Neural crest cell (in vitro differentiated cells): ENCODE data around the gene PI4KA. TPM values are rescaled to one million over a fixed set of nuclear protein-coding genes. Genes with fewer than 3 reads are reported as not detected.

Experiments
- DNase-seq: peaks from one replicate; pipeline ENCODE4 v3.0.0; 2021; ENCODE audit warnings: low read depth, mixed read lengths, low spot score
- H3K27ac Mint-ChIP-seq: one replicate; pipeline ENCODE4 v1.8.0; 2021; ENCODE audit warnings: mild to moderate bottlenecking, mixed read lengths; ENCODE audit not compliant: unreplicated experiment
- H3K27me3 Mint-ChIP-seq: 2 replicates; pipeline ENCODE4 v1.8.0; 2021; ENCODE audit warnings: low read depth, mild to moderate bottlenecking, mixed read lengths
- H3K36me3 Mint-ChIP-seq: 2 replicates; pipeline ENCODE4 v1.8.0; 2021; ENCODE audit warnings: low read depth, mild to moderate bottlenecking, mixed read lengths
- H3K4me1 Mint-ChIP-seq: 2 replicates; pipeline ENCODE4 v1.8.0; 2021; ENCODE audit warnings: mixed read lengths
- H3K4me3 Mint-ChIP-seq: one replicate; pipeline ENCODE4 v1.8.0; 2021; ENCODE audit warnings: mild to moderate bottlenecking, mixed read lengths
- H3K9me3 Mint-ChIP-seq: 2 replicates; pipeline ENCODE4 v1.8.0; 2021; ENCODE audit warnings: mixed read lengths
- CTCF ChIP-seq: fragments of 200-600 bp; sonication (generic); conservative IDR thresholded peaks from 2 replicates; pipeline ENCODE4 v1.5.0; 2021; ENCODE audit warnings: antibody characterized with exemption, mild to moderate bottlenecking
- total RNA-seq: library from RNA; stranded (reverse); gene quantifications from 2 replicates; pipeline ENCODE4 v1.2.1, GENCODE V29; 2021

PI4KA gene
- total RNA-seq, 1 donor from 2014 or later, result 85.8 TPM

- H3K27ac Mint-ChIP-seq, result no peak overlapping the region
- H3K4me1 Mint-ChIP-seq, result peaks cover 30% of the 10 kb centered on the region
- no peak for TF ChIP-seq CTCF
- no peaks in the 10 kb centered on the region for H3K27me3 Mint-ChIP-seq
- H3K36me3 Mint-ChIP-seq, result peaks cover 3% of the 10 kb centered on the region
- DNase-seq, result no peak
- peak overlapping the region; percentile 50 for H3K4me3 Mint-ChIP-seq
- no peaks in the 10 kb centered on the region for H3K9me3 Mint-ChIP-seq
Observed at GRCh38 chr22:20862540-20862939, 3.9 kb upstream of the PI4KA start.

GRCh38 chr22:20859615-20860014, 1.0 kb upstream of the PI4KA start:
- H3K9me3 Mint-ChIP-seq, result no peaks in the 10 kb centered on the region
- H3K4me1 Mint-ChIP-seq, result peaks cover 34% of the 10 kb centered on the region
- H3K27ac Mint-ChIP-seq, result no peak overlapping the region
- H3K36me3 Mint-ChIP-seq, result peaks cover 3% of the 10 kb centered on the region
- no peak for DNase-seq
- H3K4me3 Mint-ChIP-seq, result peak overlapping the region; percentile 86
- no peak for TF ChIP-seq CTCF
- no peaks in the 10 kb centered on the region for H3K27me3 Mint-ChIP-seq

GRCh38 chr22:20857838-20858614, 585 bp downstream of the PI4KA start:
- Mint-ChIP-seq H3K9me3 (no peaks in the 10 kb centered on the region), H3K27ac (peak overlapping the region; percentile 20), H3K4me1 (peaks cover 37% of the 10 kb centered on the region), H3K4me3 (peak overlapping the region; percentile 93), H3K36me3 (no peaks in the 10 kb centered on the region), H3K27me3 (no peaks in the 10 kb centered on the region)
- TF ChIP-seq CTCF, result no peak
- peak; percentile 89 for DNase-seq

GRCh38 chr22:20857247-20857643, 1.4 kb downstream of the PI4KA start:
- TF ChIP-seq CTCF, result no peak
- Mint-ChIP-seq H3K36me3 (no peaks in the 10 kb centered on the region), H3K27ac (no peak overlapping the region), H3K27me3 (no peaks in the 10 kb centered on the region), H3K4me3 (peak overlapping the region; percentile 93), H3K9me3 (no peaks in the 10 kb centered on the region), H3K4me1 (peaks cover 40% of the 10 kb centered on the region)
- no peak for DNase-seq

GRCh38 chr22:20853236-20853660, 5.4 kb downstream of the PI4KA start:
- peak overlapping the region; percentile 10 for H3K4me3 Mint-ChIP-seq
- no peak for TF ChIP-seq CTCF
- H3K27me3 Mint-ChIP-seq, result no peaks in the 10 kb centered on the region
- DNase-seq, result no peak
- H3K27ac Mint-ChIP-seq, result no peak overlapping the region
- H3K4me1 Mint-ChIP-seq, result peaks cover 32% of the 10 kb centered on the region
- no peaks in the 10 kb centered on the region for H3K36me3 Mint-ChIP-seq
- H3K9me3 Mint-ChIP-seq, result no peaks in the 10 kb centered on the region
